ENCODE data around the gene PDE4A.

DNA sequence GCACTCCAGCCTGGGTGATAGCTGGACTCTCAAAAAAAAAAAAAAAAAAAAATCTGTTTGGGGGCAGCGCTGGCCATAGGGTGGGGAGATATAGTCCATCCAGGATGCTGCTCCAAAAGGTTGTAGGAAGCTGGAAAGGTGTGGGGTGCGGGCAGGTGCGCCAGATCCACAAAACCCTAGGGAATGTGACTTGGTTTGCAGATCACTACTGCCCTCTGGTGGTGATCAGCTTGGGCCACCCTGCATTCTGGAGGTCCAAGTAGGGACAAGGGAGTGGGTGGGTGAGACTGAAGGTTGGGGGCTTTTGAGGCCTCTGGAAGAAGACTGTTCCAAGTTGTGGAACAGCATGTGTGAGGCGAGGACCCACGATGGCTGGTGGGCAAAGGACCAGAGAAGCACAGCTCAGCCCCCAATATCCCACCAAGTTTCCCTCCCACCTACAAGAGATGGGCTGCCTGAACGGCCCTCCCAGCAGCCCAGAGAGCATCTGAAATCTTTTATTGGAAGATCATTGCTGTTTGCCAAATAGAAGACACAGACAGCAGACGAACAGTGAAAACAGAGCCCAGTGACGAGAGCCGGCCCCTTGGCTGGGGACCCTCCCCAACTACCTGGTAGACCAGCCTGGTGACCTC is 29.6 kb upstream of the PDE4A start:
- TF ChIP-seq, protein P1, sequence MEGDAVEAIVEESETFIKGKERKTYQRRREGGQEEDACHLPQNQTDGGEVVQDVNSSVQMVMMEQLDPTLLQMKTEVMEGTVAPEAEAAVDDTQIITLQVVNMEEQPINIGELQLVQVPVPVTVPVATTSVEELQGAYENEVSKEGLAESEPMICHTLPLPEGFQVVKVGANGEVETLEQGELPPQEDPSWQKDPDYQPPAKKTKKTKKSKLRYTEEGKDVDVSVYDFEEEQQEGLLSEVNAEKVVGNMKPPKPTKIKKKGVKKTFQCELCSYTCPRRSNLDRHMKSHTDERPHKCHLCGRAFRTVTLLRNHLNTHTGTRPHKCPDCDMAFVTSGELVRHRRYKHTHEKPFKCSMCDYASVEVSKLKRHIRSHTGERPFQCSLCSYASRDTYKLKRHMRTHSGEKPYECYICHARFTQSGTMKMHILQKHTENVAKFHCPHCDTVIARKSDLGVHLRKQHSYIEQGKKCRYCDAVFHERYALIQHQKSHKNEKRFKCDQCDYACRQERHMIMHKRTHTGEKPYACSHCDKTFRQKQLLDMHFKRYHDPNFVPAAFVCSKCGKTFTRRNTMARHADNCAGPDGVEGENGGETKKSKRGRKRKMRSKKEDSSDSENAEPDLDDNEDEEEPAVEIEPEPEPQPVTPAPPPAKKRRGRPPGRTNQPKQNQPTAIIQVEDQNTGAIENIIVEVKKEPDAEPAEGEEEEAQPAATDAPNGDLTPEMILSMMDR (IDR thresholded peaks at IDR 0.05; ENCODE audit: low read length), result peak; percentile 86
- TF ChIP-seq EZH2 (IDR thresholded peaks at IDR 0.05; ENCODE audit: borderline replicate concordance, low read length), result no peak
